Measurements from ENCODE around the gene NALCN.

DNA sequence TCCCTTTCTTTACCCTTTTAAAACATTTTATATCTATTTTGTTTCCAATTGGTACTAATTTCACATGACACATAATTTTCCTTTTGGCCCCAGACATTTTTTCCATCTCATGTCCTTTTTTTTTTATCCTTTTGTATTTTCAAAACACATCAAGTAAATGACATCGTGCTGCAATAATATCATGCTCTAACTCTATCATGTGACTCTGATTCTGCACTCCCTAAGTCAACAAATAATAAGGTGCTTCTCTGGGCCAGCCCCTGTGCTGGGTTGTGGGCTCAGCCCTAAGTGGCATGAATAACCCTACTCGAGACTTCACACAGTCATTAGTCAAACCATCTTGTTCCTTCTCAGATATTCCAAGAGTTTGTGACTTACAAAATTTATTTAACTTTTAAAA lies 21.7 kb downstream of the NALCN start:
- TF ChIP-seq, protein P1, sequence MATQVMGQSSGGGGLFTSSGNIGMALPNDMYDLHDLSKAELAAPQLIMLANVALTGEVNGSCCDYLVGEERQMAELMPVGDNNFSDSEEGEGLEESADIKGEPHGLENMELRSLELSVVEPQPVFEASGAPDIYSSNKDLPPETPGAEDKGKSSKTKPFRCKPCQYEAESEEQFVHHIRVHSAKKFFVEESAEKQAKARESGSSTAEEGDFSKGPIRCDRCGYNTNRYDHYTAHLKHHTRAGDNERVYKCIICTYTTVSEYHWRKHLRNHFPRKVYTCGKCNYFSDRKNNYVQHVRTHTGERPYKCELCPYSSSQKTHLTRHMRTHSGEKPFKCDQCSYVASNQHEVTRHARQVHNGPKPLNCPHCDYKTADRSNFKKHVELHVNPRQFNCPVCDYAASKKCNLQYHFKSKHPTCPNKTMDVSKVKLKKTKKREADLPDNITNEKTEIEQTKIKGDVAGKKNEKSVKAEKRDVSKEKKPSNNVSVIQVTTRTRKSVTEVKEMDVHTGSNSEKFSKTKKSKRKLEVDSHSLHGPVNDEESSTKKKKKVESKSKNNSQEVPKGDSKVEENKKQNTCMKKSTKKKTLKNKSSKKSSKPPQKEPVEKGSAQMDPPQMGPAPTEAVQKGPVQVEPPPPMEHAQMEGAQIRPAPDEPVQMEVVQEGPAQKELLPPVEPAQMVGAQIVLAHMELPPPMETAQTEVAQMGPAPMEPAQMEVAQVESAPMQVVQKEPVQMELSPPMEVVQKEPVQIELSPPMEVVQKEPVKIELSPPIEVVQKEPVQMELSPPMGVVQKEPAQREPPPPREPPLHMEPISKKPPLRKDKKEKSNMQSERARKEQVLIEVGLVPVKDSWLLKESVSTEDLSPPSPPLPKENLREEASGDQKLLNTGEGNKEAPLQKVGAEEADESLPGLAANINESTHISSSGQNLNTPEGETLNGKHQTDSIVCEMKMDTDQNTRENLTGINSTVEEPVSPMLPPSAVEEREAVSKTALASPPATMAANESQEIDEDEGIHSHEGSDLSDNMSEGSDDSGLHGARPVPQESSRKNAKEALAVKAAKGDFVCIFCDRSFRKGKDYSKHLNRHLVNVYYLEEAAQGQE (IDR thresholded peaks at IDR 0.05; ENCODE audit: low read depth) = no peak
- TF ChIP-seq RAD21 (IDR thresholded peaks at IDR 0.05; ENCODE audit: low read depth) = no peak
- TF ChIP-seq EGR1 (IDR thresholded peaks at IDR 0.05) = no peak
- TF ChIP-seq FOXM1 (IDR thresholded peaks at IDR 0.05; ENCODE audit: borderline replicate concordance, low read depth) = no peak
- TF ChIP-seq EP300 (IDR thresholded peaks at IDR 0.05; ENCODE audit: borderline replicate concordance) = no peak
- no peak for TF ChIP-seq YY1 (IDR thresholded peaks at IDR 0.05; ENCODE audit: low read depth)
- no peak for TF ChIP-seq TAF1 (IDR thresholded peaks at IDR 0.05; ENCODE audit: low read depth)
- no peak for TF ChIP-seq USF1 (IDR thresholded peaks at IDR 0.05)

All from Ishikawa (cell line).